ENCODE measurements around the gene SNX9.
A peak's percentile ranks its signal among the peaks of the same experiment; 100 is the strongest.
"Not testable (repeated sequence)": the region's sequence is repeated elsewhere in the genome, so short reads cannot be mapped to it uniquely, and the experiment has no call there.

The SNX9 gene

GRCh38 chr6:157944983-157945931 lies 122.2 kb downstream of the SNX9 start:
- no peak for DNase-seq (ENCODE audit: low read depth)

GRCh38 chr6:157946053-157946617 lies 123.1 kb downstream of the SNX9 start:
- no peak for DNase-seq (ENCODE audit: low read depth)
- TF ChIP-seq CTCF (IDR thresholded peaks at IDR 0.05; ENCODE audit: insufficient read depth, low read depth, low read length, missing control alignments) = no peak
- H3K4me3 ChIP-seq (ENCODE audit: low read length) = no peak overlapping the region

More at GRCh38 chr6:157944983-157945931, 122.2 kb downstream of the SNX9 start:
- no peak overlapping the region for H3K4me3 ChIP-seq (ENCODE audit: low read length)
- no peak for TF ChIP-seq CTCF (IDR thresholded peaks at IDR 0.05; ENCODE audit: insufficient read depth, low read depth, low read length, missing control alignments)

- no peak for DNase-seq (ENCODE audit: low read depth)
- TF ChIP-seq CTCF (IDR thresholded peaks at IDR 0.05; ENCODE audit: insufficient read depth, low read depth, low read length, missing control alignments) = peak; percentile 47
- H3K4me3 ChIP-seq (ENCODE audit: low read length) = no peak overlapping the region
These were observed 124.0 kb downstream of the SNX9 start for GRCh38 chr6:157946865-157947532.

GRCh38 chr6:157950899-157951298 lies 127.9 kb downstream of the SNX9 start:
- H3K4me3 ChIP-seq (ENCODE audit: low read length); DNase-seq (ENCODE audit: low read depth): not testable (repeated sequence)

GRCh38 chr6:157951828-157952227 lies 128.8 kb downstream of the SNX9 start:
- TF ChIP-seq CTCF (IDR thresholded peaks at IDR 0.05; ENCODE audit: insufficient read depth, low read depth, low read length, missing control alignments) = no peak
- no peak for DNase-seq (ENCODE audit: low read depth)

GRCh38 chr6:157952861-157953351 lies 129.9 kb downstream of the SNX9 start:
- peak; percentile 47 for DNase-seq (ENCODE audit: low read depth)
- no peak overlapping the region for H3K4me3 ChIP-seq (ENCODE audit: low read length)
- TF ChIP-seq CTCF (IDR thresholded peaks at IDR 0.05; ENCODE audit: insufficient read depth, low read depth, low read length, missing control alignments) = no peak

More at GRCh38 chr6:157951828-157952227, 128.8 kb downstream of the SNX9 start:
- no peak overlapping the region for H3K4me3 ChIP-seq (ENCODE audit: low read length)

- no peak for TF ChIP-seq CTCF (IDR thresholded peaks at IDR 0.05; ENCODE audit: insufficient read depth, low read depth, low read length, missing control alignments)
- no peak for DNase-seq (ENCODE audit: low read depth)
- no peak overlapping the region for H3K4me3 ChIP-seq (ENCODE audit: low read length)
These were observed 130.6 kb downstream of the SNX9 start for GRCh38 chr6:157953580-157954091.
